GM19193 (cell line): ENCODE results near the gene BTBD19.

Source experiments
- POLR2A ChIP-seq: IDR thresholded peaks from 4 replicates; pipeline ENCODE4 v1.6.1; 2011; ENCODE audit not compliant: insufficient read depth, insufficient read length; ENCODE audit errors: extremely low read depth

BTBD19 gene

DNA sequence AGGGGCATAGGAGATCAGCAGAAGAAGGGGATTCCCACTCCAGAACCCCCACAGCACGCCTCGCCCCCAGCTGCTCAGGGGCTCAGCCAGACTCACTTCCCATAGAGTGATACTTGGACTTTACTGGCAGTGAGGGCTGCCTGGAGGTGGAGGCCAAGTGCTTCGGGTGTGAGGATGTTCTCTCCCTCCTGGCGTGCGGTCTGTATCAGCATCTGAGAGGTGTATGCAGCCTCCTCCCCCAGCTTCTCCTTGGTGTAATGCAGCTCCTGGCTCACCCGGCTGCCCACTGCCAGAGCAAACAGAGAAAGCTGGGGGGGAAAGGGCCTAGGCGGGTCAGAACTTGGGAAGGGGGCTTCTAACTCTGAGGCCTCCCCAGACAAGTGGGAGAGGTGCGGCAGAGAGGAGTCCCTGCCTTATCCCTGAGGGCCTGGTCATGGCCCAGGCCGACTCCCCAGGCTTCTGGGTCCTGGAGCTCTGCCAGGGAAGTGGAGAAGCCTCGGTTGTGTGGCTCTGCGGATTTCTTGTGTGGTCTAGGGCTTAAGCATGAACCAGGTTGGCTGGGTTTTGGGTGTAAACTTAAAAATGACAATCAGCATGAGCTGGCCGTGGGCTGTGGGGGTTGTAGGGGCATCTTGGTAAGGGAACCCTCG lies 23.9 kb downstream of the BTBD19 start:
- TF ChIP-seq POLR2A = no peak

DNA sequence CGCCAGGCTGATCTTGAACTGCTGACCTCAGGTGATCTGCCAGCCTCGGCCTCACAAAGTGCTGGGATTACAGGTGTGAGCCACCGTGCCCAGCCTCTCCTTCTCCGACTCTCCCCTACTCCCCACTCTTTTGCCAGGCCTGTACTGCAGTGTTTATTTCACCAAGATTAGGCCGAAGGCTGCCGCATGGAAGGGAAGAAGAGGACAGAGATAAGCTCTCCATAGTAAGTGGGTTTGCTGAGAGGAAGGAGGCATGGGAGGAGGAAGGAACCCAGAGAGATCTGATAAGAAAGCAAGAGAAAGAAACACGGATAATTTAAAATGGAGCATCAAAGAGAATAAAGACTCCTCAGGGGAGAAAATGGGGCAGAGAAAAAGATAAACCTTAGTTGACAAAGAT lies 26.0 kb downstream of the BTBD19 start:
- no peak for TF ChIP-seq POLR2A

DNA sequence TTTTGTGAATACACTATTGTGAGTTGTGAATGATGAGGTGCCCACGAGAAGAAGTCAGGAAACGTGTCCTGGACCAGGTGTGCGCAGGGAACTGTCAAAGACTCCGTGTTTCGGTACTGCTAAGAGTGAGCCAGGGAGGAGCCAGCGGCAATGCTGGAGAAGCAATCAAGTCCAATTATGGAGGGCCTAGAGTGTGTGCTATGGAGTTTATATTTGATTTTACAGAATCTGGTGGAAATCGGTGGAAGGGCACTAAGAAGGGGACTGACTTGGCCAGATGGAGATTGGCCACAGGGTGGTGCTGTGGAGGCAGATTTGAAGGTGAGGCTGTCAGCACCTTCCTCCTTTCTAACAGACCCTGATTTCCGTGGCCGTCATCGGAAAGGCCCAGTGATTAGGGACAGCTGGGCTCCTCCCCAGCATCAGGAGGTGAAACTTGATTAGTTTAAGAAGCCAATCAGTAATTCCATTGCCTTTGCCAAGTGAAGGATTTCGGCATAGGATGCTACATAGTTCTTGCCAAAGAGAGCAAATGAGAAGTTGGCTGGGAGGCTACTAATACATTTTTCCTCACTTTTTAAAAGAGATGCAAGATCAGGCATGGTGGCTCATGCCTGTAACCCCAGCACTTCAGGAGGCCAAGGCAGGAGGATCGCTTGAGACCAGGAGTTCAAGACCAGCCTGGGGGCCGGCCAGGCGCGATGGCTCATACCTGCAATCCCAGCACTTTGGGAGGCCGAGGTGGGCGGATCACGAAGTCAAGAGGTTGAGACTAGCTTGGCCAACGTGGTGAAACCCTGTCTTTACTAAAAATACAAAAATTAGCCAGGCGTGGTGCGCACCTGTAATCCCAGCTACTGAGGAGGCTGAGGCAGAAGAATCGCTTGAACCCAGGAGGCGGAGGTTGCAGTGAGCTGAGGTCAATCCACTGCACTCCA lies 27.7 kb downstream of the BTBD19 start:
- no peak for TF ChIP-seq POLR2A

DNA sequence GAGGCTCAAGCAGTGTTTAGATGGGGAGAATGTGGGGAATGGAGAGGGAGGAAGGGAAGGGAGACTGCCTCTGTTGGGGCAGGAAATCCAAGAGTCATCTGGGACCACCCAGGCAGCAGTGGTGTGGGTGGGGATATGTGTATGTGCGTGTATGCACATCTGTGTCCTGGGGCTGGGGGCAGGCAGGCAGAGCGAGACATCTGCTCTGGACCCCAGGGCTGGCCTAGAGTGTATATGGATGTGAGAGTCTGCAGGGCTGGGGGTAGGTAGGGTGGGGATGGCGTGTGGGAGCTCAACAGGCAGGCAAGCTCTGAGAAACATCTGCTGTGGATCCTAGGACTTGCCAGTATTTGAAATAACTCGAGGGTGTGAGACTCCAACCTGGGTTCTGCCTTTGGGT lies 31.3 kb downstream of the BTBD19 start:
- TF ChIP-seq POLR2A = no peak

DNA sequence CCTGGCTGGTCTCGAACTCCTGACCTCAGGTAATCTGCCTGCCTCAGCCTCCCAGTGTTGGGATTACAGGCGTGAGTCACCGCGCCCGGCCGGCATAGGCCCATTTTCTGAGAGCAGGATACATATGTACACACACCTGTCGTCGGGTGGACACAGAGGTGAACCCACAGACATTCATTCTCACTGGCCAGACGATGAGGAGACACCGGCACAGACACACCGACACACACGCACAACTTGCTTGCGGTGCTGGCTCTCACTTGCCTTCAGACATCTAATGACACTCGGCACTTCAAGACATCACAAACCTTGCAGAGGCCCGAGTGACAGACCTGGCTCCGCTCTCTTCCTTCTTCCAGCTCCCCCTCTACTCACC lies 34.2 kb downstream of the BTBD19 start:
- no peak for TF ChIP-seq POLR2A

DNA sequence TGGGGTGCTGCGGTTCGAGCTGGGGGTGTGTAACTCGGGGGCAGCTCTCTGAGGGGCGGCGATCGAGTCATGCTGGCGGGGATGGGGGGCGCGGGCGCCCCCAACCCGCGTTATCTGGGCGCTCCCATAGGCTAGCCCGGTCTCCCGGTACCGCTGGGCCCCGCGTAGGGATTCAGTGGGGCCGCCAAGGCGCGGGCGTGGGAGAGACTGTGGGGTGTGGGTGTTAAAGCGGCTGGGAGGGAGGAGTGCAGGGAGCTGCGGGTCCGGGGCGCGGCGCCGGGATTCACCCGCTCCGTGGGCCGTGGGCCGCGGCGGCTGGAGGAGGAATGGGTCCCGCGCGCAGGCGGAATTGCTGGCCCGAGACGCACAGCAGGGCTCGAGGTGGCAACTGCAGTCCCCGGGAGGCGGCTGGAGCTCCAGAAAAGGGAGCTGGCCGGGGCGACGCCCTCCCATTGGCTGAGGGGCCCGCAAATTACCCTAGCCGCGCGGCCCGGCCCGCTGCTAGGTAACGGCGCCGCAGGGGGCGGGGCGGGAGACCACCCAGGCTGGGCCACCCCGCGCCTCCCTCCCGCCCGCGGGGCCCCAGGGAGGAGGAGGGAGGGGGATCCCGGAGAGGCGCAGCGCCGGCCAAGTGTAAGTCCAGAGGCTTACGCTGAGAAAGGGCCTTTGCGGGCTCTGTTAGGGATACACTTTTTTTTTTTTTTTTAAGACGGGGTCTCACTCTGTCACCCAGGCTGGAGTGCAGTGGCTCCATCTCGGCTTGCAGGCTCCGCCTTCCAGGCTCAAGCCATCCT lies 34.7 kb downstream of the BTBD19 start, which contains the start of gene PTCH2:
Gene PTCH2, minus strand, starts transcription at position 392 of the 794 bp plus-strand sequence. Its CDS starts 321 bp downstream, at position 71.
- TF ChIP-seq POLR2A = no peak

DNA sequence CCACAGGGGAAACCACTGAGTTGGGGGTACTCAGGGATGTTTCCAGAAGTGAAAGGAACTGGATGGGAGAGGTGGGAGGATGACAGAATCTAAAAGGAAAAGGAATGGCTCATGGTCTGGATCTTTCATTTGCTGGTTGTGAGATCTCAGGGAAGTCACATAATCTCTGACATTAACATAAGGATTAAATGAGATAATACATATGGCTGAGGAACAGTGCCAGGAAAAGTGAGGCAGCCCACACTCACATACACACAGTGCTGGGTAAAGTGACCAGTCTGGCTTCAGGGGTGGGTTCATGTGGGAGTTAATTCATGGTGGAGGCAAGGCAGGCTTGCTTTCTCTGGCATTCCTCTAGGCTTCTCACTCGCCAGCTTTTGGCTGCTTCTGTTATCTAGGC lies 38.7 kb downstream of the BTBD19 start:
- TF ChIP-seq POLR2A = no peak

DNA sequence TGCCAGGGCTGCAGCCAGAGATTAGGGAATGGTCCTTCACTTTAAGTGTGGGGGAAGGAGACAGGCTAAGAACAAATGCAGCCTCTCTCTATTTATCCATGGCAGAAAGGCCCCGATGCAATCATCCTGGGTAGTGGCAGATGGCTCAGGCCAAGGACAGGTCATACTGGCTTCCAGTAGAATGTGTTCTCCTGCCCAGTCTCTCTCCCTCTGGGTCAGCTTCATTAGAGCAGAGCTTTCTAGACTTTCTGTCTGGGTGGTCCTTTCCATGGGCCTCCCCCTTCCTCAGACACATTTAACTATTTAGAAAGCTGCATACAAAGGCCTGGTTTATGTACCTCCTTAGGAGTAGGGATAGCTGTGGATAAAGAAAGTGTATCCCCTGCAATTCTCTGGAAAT lies 39.5 kb downstream of the BTBD19 start:
- no peak for TF ChIP-seq POLR2A

DNA sequence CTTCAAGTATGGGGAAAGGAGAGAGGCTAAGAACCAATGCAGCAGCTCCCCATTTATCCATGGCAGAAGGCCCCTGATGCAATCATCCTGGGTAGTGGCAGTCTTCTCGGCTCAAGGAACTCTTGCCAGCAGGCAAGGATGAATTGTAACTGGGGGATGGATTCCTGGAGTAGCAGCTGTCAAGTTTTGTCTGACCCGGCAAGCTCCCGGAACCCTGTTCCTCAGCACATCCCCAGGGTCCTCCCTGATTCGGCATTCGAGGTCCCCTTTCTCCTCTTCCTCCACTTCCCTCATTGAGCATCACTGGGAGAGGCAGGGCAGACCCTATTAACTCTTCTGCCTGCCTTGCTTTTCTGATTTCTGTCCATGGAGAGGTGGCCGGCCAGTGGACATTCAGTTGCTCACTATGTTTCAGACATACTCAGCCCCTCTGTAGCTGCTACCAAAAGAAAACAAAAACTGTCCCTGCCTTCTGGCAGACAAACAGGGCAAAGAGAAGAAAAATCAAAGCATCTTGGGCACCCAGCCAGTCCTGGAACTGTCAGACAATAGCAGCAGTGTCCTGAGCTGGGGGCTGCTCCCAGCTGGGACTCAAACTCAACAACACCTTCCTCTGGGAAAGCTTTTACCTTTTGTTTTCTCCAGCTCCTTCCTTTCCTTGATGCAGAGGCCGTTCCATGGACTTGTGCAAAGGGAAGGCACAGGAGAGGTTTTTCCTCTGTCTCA lies 40.3 kb downstream of the BTBD19 start:
- no peak for TF ChIP-seq POLR2A

DNA sequence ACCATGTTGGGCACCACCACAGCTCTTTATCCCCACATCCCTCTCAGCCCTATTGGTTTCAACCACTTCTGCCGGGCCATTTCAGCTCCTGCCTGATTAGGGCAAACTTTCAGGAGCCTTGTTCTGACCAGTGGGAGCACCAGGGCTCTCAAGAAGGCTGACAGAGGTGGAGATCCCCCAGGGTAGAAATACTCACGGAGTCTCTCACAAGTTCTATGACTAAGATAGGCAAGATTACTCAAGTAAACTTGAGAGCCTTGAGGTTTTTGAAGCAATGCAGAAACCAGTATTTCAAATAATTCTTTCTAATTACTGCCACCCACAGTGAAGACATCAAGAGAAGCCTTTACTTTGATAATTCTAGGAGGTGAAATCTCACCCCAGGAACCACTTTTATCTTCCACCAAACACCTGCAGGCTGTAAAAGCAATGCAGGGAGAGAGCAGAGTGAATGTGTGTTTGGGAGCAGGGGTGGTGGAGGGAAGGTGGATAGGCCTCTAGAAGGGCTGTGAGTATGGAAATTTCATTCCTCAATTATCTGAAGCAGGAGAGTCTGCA lies 41.3 kb downstream of the BTBD19 start:
- TF ChIP-seq POLR2A = no peak

DNA sequence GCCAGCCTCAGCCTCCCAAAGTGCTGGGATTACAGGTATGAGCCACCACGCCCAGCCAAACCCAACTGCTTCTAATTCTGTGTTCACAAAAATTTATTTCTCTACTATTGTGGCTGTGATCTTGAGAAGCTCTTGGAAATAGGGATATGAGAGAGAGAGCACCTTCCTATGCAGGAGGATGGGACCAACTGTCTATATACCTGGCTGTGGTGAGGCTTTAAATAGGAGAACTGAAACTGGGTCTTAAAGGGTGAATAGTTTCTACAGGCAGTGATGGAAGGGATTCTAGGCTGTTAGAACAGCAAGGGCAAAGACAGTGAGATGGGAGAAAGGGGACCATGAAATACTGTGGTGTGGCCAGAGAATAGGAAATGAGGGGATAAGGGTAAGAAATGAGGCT lies 43.0 kb downstream of the BTBD19 start:
- no peak for TF ChIP-seq POLR2A

DNA sequence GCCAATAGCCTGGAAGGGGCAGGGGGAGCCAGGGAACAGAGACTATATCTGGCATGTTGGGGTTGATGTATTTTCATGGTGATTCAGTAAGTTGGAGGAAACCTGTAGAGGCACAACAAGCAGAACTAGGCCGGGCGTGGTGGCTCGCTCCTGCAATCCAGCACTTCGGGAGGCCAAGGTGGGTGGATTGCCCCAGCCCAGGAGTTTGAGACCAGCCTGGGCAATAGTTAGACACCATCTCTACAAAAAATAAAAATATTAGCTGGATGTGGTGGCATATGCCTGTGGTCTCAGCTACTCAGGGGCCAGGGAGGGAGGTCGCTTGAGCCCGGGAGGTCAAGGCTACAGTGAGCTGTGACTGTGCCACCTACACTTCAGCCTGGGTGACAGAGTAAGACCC lies 44.9 kb downstream of the BTBD19 start:
- TF ChIP-seq POLR2A = no peak

DNA sequence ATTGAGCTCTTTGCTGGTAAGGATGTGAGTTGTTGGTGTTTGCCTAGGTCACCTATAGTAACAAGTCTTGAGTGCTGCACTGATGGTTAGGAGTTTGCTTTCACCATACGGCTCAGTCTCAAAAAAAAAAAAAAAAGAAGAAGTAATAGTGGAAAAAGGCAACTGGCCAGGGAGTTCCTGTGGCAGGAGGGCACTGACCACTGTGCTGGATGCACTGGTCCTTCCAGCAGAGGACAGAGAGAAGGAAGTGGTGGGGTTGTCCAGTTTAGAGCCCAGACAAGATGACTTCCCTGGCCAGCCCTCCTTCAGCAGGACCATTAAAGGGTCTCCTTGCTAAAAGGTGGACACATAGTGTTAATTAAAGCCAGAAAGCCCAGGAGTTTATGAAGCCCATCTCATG lies 46.6 kb downstream of the BTBD19 start:
- no peak for TF ChIP-seq POLR2A

DNA sequence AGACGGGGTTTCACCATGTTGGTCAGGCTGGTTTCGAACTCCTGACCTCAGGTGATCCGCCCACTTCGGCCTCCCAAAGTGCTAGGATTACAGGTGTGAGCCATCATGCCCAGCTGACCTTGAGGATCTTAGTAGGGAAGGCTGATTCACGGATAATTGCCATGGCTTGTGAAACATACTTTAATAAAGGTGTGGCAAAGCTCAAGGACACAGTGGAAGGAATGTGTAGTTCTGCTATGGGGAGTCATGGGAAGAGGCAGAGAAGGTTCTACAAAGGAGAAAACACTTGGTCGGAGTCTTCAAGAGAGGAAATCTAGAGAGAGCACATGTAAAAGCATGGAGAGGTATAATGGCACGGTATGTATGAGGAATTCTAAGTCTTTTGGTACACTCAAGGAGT lies 47.4 kb downstream of the BTBD19 start:
- TF ChIP-seq POLR2A = no peak
